Measurements from ENCODE around the gene PARVA.

DNA sequence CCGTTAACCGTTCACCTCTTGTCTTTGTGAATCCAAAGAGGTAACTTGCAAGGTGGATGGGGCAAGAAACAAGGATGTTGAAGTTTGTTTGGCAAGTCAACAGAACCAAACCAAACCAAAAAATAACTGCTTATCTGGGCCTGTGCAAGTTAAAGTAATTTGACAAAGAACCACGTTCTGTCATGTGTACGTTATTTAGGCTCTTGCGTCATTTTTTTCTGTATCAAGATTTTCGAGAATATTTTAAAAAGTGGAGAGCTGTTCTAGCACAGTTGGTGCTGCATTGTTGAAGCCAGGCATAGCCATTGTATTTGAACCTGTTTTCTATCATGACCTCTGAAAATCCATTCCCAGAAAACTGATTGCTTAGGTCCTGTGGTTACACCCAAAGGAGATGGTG, 55.1 kb downstream of the PARVA start:
- no peak for TF ChIP-seq CEBPB (IDR thresholded peaks at IDR 0.05)
- TF ChIP-seq, protein P1, sequence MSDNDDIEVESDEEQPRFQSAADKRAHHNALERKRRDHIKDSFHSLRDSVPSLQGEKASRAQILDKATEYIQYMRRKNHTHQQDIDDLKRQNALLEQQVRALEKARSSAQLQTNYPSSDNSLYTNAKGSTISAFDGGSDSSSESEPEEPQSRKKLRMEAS (IDR thresholded peaks at IDR 0.05): no peak
- TF ChIP-seq, protein P2, sequence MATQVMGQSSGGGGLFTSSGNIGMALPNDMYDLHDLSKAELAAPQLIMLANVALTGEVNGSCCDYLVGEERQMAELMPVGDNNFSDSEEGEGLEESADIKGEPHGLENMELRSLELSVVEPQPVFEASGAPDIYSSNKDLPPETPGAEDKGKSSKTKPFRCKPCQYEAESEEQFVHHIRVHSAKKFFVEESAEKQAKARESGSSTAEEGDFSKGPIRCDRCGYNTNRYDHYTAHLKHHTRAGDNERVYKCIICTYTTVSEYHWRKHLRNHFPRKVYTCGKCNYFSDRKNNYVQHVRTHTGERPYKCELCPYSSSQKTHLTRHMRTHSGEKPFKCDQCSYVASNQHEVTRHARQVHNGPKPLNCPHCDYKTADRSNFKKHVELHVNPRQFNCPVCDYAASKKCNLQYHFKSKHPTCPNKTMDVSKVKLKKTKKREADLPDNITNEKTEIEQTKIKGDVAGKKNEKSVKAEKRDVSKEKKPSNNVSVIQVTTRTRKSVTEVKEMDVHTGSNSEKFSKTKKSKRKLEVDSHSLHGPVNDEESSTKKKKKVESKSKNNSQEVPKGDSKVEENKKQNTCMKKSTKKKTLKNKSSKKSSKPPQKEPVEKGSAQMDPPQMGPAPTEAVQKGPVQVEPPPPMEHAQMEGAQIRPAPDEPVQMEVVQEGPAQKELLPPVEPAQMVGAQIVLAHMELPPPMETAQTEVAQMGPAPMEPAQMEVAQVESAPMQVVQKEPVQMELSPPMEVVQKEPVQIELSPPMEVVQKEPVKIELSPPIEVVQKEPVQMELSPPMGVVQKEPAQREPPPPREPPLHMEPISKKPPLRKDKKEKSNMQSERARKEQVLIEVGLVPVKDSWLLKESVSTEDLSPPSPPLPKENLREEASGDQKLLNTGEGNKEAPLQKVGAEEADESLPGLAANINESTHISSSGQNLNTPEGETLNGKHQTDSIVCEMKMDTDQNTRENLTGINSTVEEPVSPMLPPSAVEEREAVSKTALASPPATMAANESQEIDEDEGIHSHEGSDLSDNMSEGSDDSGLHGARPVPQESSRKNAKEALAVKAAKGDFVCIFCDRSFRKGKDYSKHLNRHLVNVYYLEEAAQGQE (IDR thresholded peaks at IDR 0.05; ENCODE audit: low read depth): no peak
- TF ChIP-seq EP300 (IDR thresholded peaks at IDR 0.05; ENCODE audit: borderline replicate concordance): no peak

Measured in Ishikawa (cell line).